AG08396 (cell line): ENCODE data around the gene IFT22.
"Not testable (repeated sequence)": the region's sequence is repeated elsewhere in the genome, so short reads cannot be mapped to it uniquely, and the experiment has no call there.

Source experiments
- DNase-seq: peaks from one replicate; pipeline ENCODE4 v3.0.0; 2012; ENCODE audit warnings: low spot score, mixed read lengths

Gene IFT22

GRCh38 chr7:101308245-101309085 lies 13.1 kb downstream of the IFT22 start:
- DNase-seq: peak; percentile 48

GRCh38 chr7:101306307-101306706 lies 15.3 kb downstream of the IFT22 start:
- DNase-seq: no peak

DNA sequence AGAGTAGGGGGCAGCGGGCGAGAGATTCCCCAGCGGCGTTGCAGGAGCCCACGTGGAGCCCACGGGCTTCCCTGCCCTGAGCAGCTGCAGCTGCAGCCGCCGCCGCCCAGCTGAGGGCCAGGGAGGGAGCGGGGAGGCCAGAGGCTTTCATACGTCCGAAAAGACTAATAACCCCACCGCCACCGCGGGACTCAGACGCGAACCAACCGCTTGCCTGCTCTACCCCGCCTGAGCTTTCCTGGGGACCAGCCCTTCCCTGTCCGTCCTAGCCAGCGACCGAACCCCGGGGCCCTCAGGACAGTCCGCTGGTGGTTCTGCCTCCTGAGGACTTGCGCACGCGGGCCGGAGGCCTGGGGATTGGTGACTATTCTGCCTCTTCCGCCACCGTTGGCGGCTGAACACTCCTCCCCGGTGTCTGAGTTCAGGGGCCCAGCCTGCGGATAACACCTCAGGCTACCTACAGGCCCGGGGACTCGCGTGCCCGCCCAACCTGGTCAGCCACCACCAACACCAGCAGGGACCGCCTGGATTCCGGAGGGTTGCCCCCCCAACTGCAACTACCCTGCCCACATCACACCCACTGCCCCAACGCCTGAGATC lies 18.4 kb downstream of the IFT22 start:
- no peak for DNase-seq

DNA sequence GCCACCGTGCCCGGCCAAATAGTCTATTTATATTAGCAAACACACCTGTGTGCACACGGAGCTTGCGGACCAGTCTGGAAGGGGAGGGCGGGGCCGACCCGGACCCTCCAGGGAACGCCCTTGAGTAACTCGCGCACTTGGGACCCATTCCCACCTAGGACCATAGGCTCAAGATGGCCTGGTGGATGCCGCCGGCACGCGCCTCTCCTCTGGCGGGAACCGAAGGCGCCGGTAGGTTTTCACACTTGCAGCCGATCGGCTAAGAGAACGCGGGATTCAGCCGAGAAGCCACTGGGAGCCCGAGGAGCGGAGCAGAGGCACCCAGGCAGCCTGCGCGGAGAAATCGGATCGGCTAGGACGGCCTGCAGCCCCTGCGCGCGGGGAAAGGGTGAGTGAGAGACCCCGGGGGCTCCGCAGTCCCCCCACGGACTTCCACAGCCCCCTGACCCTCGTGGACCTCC lies 18.9 kb downstream of the IFT22 start:
- DNase-seq: no peak

DNA sequence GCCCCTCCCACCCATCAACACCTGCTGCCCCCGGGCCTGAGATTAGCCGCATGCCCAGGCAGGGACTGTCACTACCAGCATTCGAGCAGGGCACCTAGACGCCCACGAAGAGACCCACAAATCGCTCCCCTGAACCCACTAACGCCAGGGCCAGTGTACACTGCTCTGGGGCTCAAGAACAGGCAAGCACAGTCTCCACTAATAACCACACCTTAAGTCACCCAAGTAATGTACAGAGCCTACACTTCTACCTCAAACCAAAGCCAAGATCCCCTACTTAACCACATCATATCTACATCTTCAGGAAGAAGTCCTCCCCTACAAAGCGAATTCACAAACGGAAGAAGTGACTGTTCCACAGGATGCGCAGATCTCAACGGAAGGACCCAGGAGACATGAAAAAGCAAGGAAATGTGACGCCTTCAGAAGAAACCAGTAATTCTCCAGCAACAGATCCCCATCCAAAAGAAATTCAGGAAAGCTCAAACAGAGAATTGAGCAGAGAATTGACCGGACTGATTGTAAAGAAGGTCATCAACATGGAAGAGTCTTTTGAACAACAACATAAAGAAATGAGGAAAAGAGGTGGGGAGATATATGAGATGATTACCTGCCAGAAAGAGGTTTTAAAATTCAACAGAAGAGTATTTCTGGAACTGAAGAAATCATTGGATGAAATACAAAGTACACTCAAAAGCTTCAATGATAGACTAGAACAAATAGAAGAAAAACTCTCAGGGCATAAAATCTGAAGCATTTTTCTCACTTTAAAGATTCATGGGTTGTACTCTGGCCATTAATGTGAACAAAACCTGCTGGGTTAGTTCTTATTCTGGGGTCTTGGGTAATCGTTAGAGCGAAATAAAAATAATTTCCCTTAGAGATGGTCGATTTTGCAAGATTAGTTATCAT lies 20.9 kb downstream of the IFT22 start:
- DNase-seq: no peak

- no peak for DNase-seq
These were observed 21.8 kb downstream of the IFT22 start for GRCh38 chr7:101299511-101300464.

DNA sequence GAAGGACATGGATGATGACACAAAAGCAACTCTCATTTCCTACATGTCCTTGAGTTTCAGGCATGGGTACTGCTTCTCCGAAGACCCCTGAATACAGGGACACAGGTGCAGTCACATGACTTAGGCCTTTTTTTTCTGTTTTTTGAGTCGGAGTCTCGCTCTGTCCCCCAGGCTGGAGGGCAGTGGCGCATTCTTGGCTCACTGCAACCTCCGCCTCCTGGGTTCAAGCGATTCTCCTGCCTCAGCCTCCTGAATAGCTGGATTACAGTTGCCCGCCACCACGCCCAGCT lies 26.8 kb downstream of the IFT22 start:
- no peak for DNase-seq

GRCh38 chr7:101294039-101294831 lies 27.4 kb downstream of the IFT22 start:
- DNase-seq: no peak

DNA sequence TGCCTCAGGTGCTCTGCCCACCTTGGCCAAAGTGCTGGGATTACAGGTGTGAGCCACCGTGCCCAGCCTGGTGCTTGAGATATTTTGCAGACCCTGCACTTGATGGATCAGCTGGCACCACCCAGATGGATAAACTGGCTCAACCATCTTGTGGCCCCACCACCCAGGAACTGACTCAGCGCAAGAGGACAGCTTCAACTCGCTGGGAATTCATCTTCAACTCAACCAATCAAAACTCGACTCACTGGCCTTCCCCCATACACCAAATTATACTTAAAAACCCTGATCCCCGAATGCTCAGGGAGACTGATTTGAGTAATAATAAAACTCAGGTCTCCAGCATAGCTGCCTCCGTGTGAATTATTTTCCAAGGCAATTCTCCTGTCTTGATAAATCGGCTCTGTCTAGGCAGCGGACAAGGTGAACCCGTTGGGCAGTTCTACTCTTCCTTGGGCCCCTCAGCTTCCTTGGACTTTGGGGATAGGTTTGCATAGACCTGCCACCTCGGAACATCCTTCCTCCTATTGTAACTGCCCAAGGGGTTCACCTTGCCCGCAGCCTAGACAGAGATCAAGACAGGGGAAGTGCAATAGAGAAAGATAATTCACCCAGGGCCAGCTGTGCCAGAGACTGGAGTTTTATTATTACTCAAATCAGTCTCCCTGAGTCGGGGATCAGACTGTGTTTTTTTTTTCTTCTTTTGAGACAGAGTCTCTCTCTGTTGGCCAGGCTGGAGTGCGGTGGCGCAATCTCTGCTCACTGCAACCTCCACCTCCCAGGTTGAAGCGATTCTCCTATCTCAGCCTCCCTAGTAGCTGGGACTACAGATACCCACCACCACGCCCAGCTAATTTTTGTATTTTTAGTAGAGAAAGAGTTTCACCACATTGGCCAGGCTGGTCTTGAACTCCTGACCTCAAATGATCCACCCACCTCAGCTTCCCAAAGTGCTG lies 28.3 kb downstream of the IFT22 start:
- not testable (repeated sequence) for DNase-seq

- DNase-seq: not testable (repeated sequence)
These were observed 29.0 kb downstream of the IFT22 start for GRCh38 chr7:101292566-101292965.

DNA sequence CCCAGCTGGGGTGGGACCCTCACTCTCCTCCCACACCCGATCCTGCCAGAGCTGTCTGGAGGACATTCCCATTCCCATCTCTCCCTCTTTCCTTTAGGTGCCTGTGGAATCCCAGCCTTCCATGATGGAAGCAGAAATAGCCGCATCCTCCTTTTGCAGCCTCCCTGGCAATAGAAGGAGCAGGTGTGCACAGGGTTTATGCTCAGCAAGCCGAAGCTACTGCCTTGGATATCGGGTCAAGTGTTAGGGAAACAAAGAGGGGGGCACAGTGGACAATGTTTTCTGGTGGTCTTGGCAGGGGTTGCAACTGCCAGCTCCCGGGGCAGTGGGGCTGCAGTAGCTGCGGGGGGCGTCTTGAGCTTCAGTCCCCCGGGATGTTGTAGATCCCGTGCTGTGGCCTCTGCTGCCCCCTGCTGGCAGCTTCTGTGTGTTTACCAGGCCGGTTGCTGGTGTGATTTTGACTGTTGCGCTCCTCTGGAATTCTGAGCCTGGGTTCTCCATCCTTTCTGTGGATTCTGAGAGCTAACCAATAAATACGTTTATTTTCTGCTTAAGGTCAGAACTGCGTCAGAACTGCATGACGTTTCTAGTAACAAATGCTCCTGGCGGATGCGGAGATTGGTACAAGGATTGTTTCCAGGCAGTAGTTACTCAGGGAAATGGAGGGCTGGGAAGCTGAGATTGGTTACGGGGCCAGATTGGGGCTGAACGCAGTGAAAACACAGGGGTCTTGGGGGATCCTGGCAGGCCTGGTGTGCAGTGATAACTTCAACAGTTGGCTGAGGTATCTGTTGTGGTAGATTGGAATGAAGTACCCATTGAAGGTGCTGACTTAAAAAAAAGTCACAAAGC lies 31.2 kb downstream of the IFT22 start:
- not testable (repeated sequence) for DNase-seq

- not testable (repeated sequence) for DNase-seq
These were observed 31.9 kb downstream of the IFT22 start for GRCh38 chr7:101289687-101290086.

DNA sequence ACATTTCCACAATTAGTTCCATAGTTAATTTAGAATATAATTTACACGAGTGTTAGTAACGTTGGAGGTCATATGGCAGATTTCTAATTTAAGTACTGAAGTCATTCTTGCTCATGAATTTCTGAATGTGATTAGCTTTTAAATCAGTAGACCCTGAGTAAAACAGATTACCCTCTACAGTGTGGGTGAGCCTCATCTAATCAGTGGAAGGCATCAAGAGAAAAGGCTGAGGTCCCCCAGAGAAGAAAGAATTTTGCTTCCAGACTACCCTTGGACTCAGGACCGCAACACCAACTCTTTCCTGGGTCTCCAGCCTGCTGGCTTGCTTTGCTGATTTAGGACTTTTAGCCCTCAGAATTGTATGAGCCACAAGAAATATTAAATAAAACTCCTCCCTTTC lies 33.2 kb downstream of the IFT22 start:
- DNase-seq: no peak

GRCh38 chr7:101287032-101287431 lies 34.6 kb downstream of the IFT22 start:
- DNase-seq: no peak

DNA sequence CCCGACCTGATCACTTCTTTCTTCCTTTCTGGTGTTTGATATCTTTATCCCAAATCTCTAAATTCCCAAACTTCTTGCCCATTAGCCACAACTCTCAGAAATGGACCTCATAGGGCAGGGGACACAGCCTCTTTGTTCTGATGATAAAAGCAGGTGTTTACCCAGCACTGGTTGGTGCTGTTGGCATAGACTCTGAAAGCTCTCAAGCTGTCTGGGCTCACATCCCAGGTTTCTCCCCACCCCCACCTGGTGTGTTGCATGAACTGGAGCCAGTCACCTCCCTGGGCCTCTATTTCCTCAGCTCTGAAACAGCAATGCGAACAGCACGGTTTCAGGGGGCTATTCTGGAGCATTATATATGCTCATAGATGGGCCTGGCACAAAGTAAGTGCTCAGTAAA lies 35.7 kb downstream of the IFT22 start:
- not testable (repeated sequence) for DNase-seq

GRCh38 chr7:101285171-101285570 lies 36.4 kb downstream of the IFT22 start:
- DNase-seq: no peak

GRCh38 chr7:101280912-101281311 lies 40.7 kb downstream of the IFT22 start:
- DNase-seq: not testable (repeated sequence)

DNA sequence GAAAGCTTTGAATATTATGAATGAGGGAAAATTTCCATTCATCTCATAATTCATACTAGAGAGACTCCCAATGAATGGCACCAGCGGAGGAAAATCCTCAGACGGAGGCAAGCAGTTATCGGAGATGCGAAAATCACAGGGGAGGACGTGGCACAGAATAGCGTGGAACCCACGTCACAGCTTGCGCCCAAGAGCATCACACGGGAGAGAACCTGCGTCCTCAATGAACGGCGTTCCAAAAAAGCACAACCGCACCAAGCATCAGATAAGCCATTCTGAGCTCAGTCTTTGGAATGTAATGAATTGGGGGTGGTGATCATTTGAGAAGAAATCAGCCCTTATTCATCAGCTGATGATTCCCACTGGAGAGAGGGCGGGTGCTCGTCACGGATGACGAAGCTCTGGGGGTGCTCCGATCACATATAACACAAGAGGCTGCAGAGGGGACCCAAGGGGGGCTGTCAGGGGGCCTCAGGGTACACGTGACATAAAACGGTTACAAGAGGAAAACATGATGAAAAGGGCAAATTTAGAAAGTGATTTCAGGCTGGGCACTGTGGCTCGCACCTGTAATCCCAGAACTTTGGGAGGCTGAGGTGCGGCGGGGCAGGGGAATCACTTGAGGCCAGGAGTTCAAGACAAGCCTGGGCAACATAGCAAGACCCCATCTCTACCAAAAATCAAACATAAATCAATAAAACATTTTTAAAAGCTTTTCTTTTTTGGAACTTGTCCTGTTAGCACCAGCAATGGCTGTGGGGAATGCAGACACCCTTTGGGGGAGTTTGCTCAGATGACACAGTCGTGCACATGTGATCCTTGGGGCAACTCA lies 42.9 kb downstream of the IFT22 start:
- DNase-seq: no peak
